HEK293 (cell line): ENCODE measurements around the gene TBC1D22A.

Source experiments
- CTCF ChIA-PET: fragments of 350-600 bp; formaldehyde crosslinking; extraction: SDS; loops from one replicate; lab custom pipeline; 2021; ENCODE audit warnings: antibody characterized with exemption; lab: Yijun Ruan, JAX
- POLR2A ChIA-PET: fragments of 300-600 bp; formaldehyde crosslinking; extraction: SDS; loops from one replicate; lab custom pipeline; 2020; ENCODE audit warnings: antibody characterized with exemption, inconsistent platforms; lab: Yijun Ruan, JAX
- H3K27ac ChIP-seq: fragments of 200-500 bp; sonication (Bioruptor generic); 2 replicates; pipeline ENCODE4 v1.5.1; 2014; ENCODE audit warnings: low read depth, low read length, control low read depth, inconsistent platforms; ENCODE audit errors: extremely low read depth
- H3K36me3 ChIP-seq, 2 experiments: fragments of 200-500 bp in 1 of 2; sonication (Bioruptor generic) in 1 of 2; 1 replicate in 1 of 2; 2 replicates in 1 of 2; pipeline ENCODE4 v1.5.1; 2014 to 2017; ENCODE audit warnings: inconsistent platforms in 2 of 2, low read length in 2 of 2; ENCODE audit not compliant: control insufficient read depth in 2 of 2, insufficient read depth in 1 of 2
- H3K4me1 ChIP-seq: fragments of 200-500 bp; sonication (Bioruptor generic); 2 replicates; pipeline ENCODE4 v1.5.1; 2014; ENCODE audit warnings: mild to moderate bottlenecking, low read length, inconsistent platforms; ENCODE audit not compliant: control insufficient read depth, insufficient read depth
- H3K4me3 ChIP-seq: 2 replicates; pipeline ENCODE4 v1.5.1; 2011; ENCODE audit warnings: low read depth, mild to moderate bottlenecking, control low read depth, low read length, moderate library complexity
- H3K9me3 ChIP-seq: fragments of 200-500 bp; sonication (Bioruptor generic); 2 replicates; pipeline ENCODE4 v1.5.1; 2014; ENCODE audit warnings: low read depth, low read length, inconsistent platforms; ENCODE audit not compliant: control insufficient read depth, insufficient read depth
- BCL6B ChIP-seq: fragments of 450-650 bp; formaldehyde crosslinking; IDR thresholded peaks from 2 replicates; pipeline ENCODE4 v1.5.1; 2017; ENCODE audit warnings: missing biosample characterization, missing genetic modification characterization
- CTCF ChIP-seq: fragments of 450-650 bp; formaldehyde crosslinking; IDR thresholded peaks from 2 replicates; pipeline ENCODE4 v1.5.1; 2016; ENCODE audit warnings: missing biosample characterization, missing genetic modification characterization
- GLI4 ChIP-seq: fragments of 450-650 bp; formaldehyde crosslinking; IDR thresholded peaks from 2 replicates; pipeline ENCODE4 v1.5.1; 2016; ENCODE audit warnings: missing biosample characterization, missing genetic modification characterization
- HIC1 ChIP-seq: fragments of 450-650 bp; formaldehyde crosslinking; IDR thresholded peaks from 2 replicates; pipeline ENCODE4 v1.5.1; 2016; ENCODE audit warnings: missing biosample characterization, missing genetic modification characterization
- IKZF3 ChIP-seq: fragments of 450-650 bp; IDR thresholded peaks from 2 replicates; pipeline ENCODE4 v1.5.0; 2018; ENCODE audit warnings: missing biosample characterization, mild to moderate bottlenecking, missing genetic modification characterization, moderate library complexity
- SCRT1 ChIP-seq: fragments of 450-650 bp; formaldehyde crosslinking; IDR thresholded peaks from 2 replicates; pipeline ENCODE4 v1.5.1; 2016; ENCODE audit warnings: missing biosample characterization, missing genetic modification characterization, borderline replicate concordance
- SETDB1 ChIP-seq: IDR thresholded peaks from one replicate; pipeline ENCODE4 v1.6.1; 2017; ENCODE audit warnings: mild to moderate bottlenecking, low read length, moderate library complexity, mixed read lengths; ENCODE audit not compliant: insufficient read length
- TCF7L2 ChIP-seq: IDR thresholded peaks from 2 replicates; pipeline ENCODE4 v1.6.1; 2011; ENCODE audit warnings: low read depth, mild to moderate bottlenecking, inconsistent platforms, low read length, moderate library complexity, borderline replicate concordance
- ZNF16 ChIP-seq: fragments of 450-650 bp; formaldehyde crosslinking; IDR thresholded peaks from 2 replicates; pipeline ENCODE4 v1.5.1; 2016; ENCODE audit warnings: low read depth, missing biosample characterization, missing genetic modification characterization
- ZNF18 ChIP-seq: fragments of 450-650 bp; formaldehyde crosslinking; IDR thresholded peaks from 2 replicates; pipeline ENCODE4 v1.5.1; 2016; ENCODE audit warnings: missing biosample characterization, missing genetic modification characterization
- ZNF280D ChIP-seq: fragments of 450-650 bp; formaldehyde crosslinking; IDR thresholded peaks from 2 replicates; pipeline ENCODE4 v1.5.1; 2016; ENCODE audit warnings: missing biosample characterization, missing genetic modification characterization
- ZNF350 ChIP-seq: fragments of 450-650 bp; formaldehyde crosslinking; IDR thresholded peaks from 2 replicates; pipeline ENCODE4 v1.5.0; 2017; ENCODE audit warnings: missing biosample characterization, mild to moderate bottlenecking, missing genetic modification characterization
- ZNF423 ChIP-seq: fragments of 450-650 bp; formaldehyde crosslinking; IDR thresholded peaks from 2 replicates; pipeline ENCODE4 v1.5.1; 2016; ENCODE audit warnings: missing biosample characterization, missing genetic modification characterization
- ZNF501 ChIP-seq: fragments of 450-650 bp; formaldehyde crosslinking; IDR thresholded peaks from 2 replicates; pipeline ENCODE4 v1.5.1; 2016; ENCODE audit warnings: missing biosample characterization, missing genetic modification characterization
- ZNF548 ChIP-seq: fragments of 450-650 bp; formaldehyde crosslinking; IDR thresholded peaks from 2 replicates; pipeline ENCODE4 v1.5.1; 2016; ENCODE audit warnings: missing biosample characterization, missing genetic modification characterization
- ZNF621 ChIP-seq: fragments of 450-650 bp; formaldehyde crosslinking; IDR thresholded peaks from 2 replicates; pipeline ENCODE4 v1.5.1; 2017; ENCODE audit warnings: missing biosample characterization, missing genetic modification characterization
- ZNF677 ChIP-seq: fragments of 450-650 bp; IDR thresholded peaks from 2 replicates; pipeline ENCODE4 v1.5.0; 2018; ENCODE audit warnings: missing biosample characterization, mild to moderate bottlenecking, missing genetic modification characterization, moderate library complexity
- ZNF701 ChIP-seq: fragments of 450-650 bp; formaldehyde crosslinking; IDR thresholded peaks from 2 replicates; pipeline ENCODE4 v1.5.1; 2016; ENCODE audit warnings: missing biosample characterization, missing genetic modification characterization
- ZSCAN16 ChIP-seq: fragments of 450-650 bp; formaldehyde crosslinking; IDR thresholded peaks from 2 replicates; pipeline ENCODE4 v1.5.1; 2016; ENCODE audit warnings: missing biosample characterization, missing genetic modification characterization
- ZSCAN4 ChIP-seq: fragments of 450-650 bp; formaldehyde crosslinking; IDR thresholded peaks from 2 replicates; pipeline ENCODE4 v1.5.1; 2017; ENCODE audit warnings: missing biosample characterization, missing genetic modification characterization

Gene TBC1D22A

GRCh38 chr22:47092896-47093311 is 330.5 kb downstream of the TBC1D22A start:
- CTCF ChIA-PET = interaction anchor here (0.6 kb wide), 1 partner anchor 32 kb away, joined by 3 read pairs; no protein-coding TSS in a partner anchor
- no peaks in the 10 kb centered on the region for H3K36me3 ChIP-seq
- H3K4me3 ChIP-seq = no peak overlapping the region
- TF ChIP-seq IKZF3 (tag by site-specific recombination) = no peak
- TF ChIP-seq, all 188 proteins: peak for 0
- Histone ChIP-seq H3K4me1 (no peaks in the 10 kb centered on the region), H3K27ac (no peak overlapping the region), H3K9me3 (no peaks in the 10 kb centered on the region)
- POLR2A ChIA-PET = no interaction called here

- H3K27ac ChIP-seq = no peak overlapping the region
- H3K9me3 ChIP-seq = no peaks in the 10 kb centered on the region
- TF ChIP-seq SETDB1 = peak; percentile 34
- no peak for TF ChIP-seq ZNF280D (tag by site-specific recombination)
- TF ChIP-seq, all 188 proteins: peak for 1
- H3K4me3 ChIP-seq = no peak overlapping the region
- no peaks in the 10 kb centered on the region for H3K36me3 ChIP-seq
- H3K4me1 ChIP-seq = no peaks in the 10 kb centered on the region
- CTCF ChIA-PET = interaction anchor here (0.6 kb wide), 2 partner anchors 19 to 31 kb away, joined by 3 read pairs; no protein-coding TSS in a partner anchor
- POLR2A ChIA-PET = no interaction called here
Measured at GRCh38 chr22:47093720-47094119, 331.3 kb downstream of the TBC1D22A start.

GRCh38 chr22:47094861-47095330 is 332.4 kb downstream of the TBC1D22A start:
- POLR2A ChIA-PET = no interaction called here
- CTCF ChIA-PET = no interaction called here
- Histone ChIP-seq H3K27ac (no peak overlapping the region), H3K36me3 (no peaks in the 10 kb centered on the region), H3K9me3 (no peaks in the 10 kb centered on the region), H3K4me1 (no peaks in the 10 kb centered on the region), H3K4me3 (no peak overlapping the region)
- TF ChIP-seq ZNF621 (tag by site-specific recombination) (no peak), TCF7L2 (no peak), ZNF18 (tag by site-specific recombination) (no peak), ZNF16 (tag by site-specific recombination) (no peak), CTCF (tag by site-specific recombination) (no peak), ZNF701 (tag by site-specific recombination) (no peak), GLI4 (tag by site-specific recombination) (no peak), ZNF501 (tag by site-specific recombination) (no peak), ZSCAN4 (tag by site-specific recombination) (no peak), ZSCAN16 (tag by site-specific recombination) (no peak), BCL6B (tag by site-specific recombination) (no peak), ZNF677 (tag by site-specific recombination) (no peak), ZNF350 (tag by site-specific recombination) (no peak), HIC1 (tag by site-specific recombination) (no peak), ZNF423 (tag by site-specific recombination) (no peak), ZNF548 (no peak), SCRT1 (tag by site-specific recombination) (no peak)
